ENCODE measurements around the gene CSMD2.

CSMD2 gene

DNA sequence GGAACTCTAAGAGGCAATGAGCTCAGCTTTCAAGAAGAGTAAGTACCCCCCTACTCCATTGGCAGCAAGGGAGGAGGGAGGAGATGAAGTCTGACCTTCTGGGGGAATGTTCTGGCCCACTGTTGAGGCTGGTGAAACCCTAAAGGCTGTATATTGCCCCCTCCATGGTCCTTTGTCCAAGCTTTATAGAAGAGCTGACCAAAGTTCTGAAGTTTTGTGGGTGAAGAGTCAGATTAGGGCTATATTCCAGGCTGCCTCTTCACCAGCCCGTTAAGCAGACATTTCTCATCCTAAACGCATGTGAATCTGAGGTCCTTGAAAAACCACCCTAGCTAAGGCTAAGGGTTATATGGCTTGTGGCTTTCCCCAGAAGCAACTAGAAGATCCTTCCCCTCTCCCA is 13.0 kb upstream of the CSMD2 start:
- H3K4me1 ChIP-seq (ENCODE audit: control insufficient read depth in 1 of 2, insufficient read depth in 2 of 2, low read length in 2 of 2) = no peaks in the 10 kb centered on the region

DNA sequence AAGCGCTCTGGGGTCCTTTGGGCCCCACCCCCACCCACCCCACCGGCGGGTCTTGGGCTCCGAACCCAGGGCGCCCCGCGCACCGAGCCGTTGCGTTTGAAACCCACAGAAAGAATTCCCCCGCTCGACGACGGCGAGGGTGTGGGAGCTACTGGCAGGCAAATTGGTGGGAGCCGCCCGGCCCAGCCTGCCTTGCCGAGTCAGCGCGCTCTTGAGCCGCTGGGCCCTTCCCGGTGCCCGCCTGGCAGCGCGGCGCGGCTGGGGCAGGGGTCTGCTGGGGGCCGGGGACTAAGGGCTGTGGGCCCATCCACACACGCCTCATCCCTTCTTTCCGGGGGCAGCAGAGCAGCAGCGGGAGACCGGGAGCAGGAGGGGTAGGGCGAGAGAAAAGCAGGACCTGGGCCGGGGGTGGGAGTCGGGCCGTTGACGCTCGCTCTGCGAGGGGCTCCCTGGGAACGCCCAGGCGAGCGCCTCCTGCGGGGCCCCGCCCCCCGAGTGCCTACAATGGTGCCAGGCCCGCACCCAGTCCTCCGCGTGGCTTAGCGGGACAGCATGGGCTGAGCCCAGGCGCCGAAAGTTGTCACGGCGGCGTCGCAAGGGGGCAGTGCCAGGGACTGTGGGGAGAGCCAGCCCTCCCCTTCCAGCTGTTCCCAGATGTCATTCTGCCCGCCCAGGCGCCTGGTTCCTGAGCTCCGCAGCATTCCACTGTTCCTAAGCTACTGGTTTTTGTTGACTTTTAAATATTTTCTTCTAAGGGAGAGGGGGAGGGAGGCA is 12.0 kb upstream of the CSMD2 start, which contains the start of gene C1orf94:
Gene C1orf94, plus strand, starts transcription at position 78 of the 774 bp plus-strand sequence. CDS start 883 bp downstream, outside the sequence.
- H3K36me3 ChIP-seq (ENCODE audit: control insufficient read depth in 1 of 2, insufficient read depth in 2 of 2, low read length in 2 of 2) = no peaks in the 10 kb centered on the region
- no peak within 1 kb of the TSS for H3K9ac ChIP-seq (ENCODE audit: low read depth in 1 of 2, low read length in 2 of 2)
- no peaks in the 10 kb centered on the region for H3K4me1 ChIP-seq (ENCODE audit: control insufficient read depth in 1 of 2, insufficient read depth in 2 of 2, low read length in 2 of 2)
- H3K27ac ChIP-seq (ENCODE audit: low read depth, low read length) = no peak within 1 kb of the TSS
- no peaks in the 10 kb centered on the region for H3K9me3 ChIP-seq (ENCODE audit: control insufficient read depth in 1 of 2, low read length in 2 of 2)
- no peak within 1 kb of the TSS for H3K4me3 ChIP-seq (ENCODE audit: low read depth in 1 of 2, low read length in 2 of 2)
- peaks cover 6 to 22% of the 10 kb centered on the region in 2 donors for H3K27me3 ChIP-seq (ENCODE audit: control insufficient read depth in 1 of 2, insufficient read depth in 2 of 2, low read length in 2 of 2)

More for the DNA sequence above, 13.0 kb upstream of the CSMD2 start:
- H3K9me3 ChIP-seq (ENCODE audit: control insufficient read depth in 1 of 2, low read length in 2 of 2) = no peaks in the 10 kb centered on the region
- H3K4me3 ChIP-seq (ENCODE audit: low read depth in 1 of 2, low read length in 2 of 2) = no peak overlapping the region
- peaks cover 6 to 22% of the 10 kb centered on the region in 2 donors for H3K27me3 ChIP-seq (ENCODE audit: control insufficient read depth in 1 of 2, insufficient read depth in 2 of 2, low read length in 2 of 2)
- no peaks in the 10 kb centered on the region for H3K36me3 ChIP-seq (ENCODE audit: control insufficient read depth in 1 of 2, insufficient read depth in 2 of 2, low read length in 2 of 2)
- no peak overlapping the region for H3K27ac ChIP-seq (ENCODE audit: low read depth, low read length)
- H3K9ac ChIP-seq (ENCODE audit: low read depth in 1 of 2, low read length in 2 of 2) = no peak overlapping the region

DNA sequence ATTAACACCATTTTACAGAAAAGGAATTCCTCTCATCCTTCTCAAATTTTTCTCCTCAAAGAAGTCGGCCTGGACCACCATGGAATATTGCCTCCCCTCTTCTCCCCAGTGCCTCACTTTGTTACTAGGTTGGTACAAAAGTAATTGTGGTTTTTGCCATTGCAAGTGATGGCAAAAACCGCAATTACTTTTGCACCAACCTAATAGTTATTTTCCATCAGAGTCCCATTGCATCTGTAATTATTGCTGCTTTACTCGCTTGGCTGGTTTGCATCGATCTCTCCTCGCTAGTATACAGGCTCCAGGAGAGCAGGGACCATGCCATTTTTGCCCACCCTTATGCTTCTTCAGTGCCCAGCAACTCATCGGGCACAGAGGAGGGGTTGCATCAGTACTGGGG is 10.7 kb upstream of the CSMD2 start:
- Histone ChIP-seq H3K27me3 (ENCODE audit: control insufficient read depth in 1 of 2, insufficient read depth in 2 of 2, low read length in 2 of 2) (peaks cover 6 to 22% of the 10 kb centered on the region in 2 donors), H3K36me3 (ENCODE audit: control insufficient read depth in 1 of 2, insufficient read depth in 2 of 2, low read length in 2 of 2) (no peaks in the 10 kb centered on the region), H3K9ac (ENCODE audit: low read depth in 1 of 2, low read length in 2 of 2) (no peak overlapping the region), H3K4me1 (ENCODE audit: control insufficient read depth in 1 of 2, insufficient read depth in 2 of 2, low read length in 2 of 2) (no peaks in the 10 kb centered on the region), H3K27ac (ENCODE audit: low read depth, low read length) (no peak overlapping the region), H3K9me3 (ENCODE audit: control insufficient read depth in 1 of 2, low read length in 2 of 2) (no peaks in the 10 kb centered on the region), H3K4me3 (ENCODE audit: low read depth in 1 of 2, low read length in 2 of 2) (no peak overlapping the region)

DNA sequence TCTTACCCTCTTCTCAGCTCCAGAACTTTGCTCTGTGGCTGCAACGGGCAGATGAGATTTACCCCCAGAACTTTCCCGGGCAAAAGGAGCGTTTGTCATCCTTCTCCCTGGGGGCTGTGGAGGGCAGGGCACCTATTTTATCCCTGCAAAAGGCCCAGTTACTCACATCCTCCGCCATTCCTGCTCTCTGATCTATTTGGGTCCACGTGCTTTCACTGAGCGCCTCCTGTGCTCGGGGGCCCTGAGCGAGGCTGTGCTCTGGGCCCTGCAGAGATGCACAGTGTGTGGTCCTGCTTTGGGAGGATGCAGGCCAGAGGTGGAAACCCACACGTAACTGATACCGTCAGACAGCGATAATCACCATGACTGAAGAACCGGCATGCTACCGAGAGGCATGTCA is 2.4 kb upstream of the CSMD2 start:
- H3K9me3 ChIP-seq (ENCODE audit: control insufficient read depth in 1 of 2, low read length in 2 of 2) = no peaks in the 10 kb centered on the region
- peaks cover 48 to 49% of the 10 kb centered on the region in 2 donors for H3K27me3 ChIP-seq (ENCODE audit: control insufficient read depth in 1 of 2, insufficient read depth in 2 of 2, low read length in 2 of 2)
- no peak overlapping the region for H3K27ac ChIP-seq (ENCODE audit: low read depth, low read length)
- H3K4me1 ChIP-seq (ENCODE audit: control insufficient read depth in 1 of 2, insufficient read depth in 2 of 2, low read length in 2 of 2) = peaks cover 0 to 4% of the 10 kb centered on the region in 2 donors
- H3K4me3 ChIP-seq (ENCODE audit: low read depth in 1 of 2, low read length in 2 of 2) = no peak overlapping the region
- H3K9ac ChIP-seq (ENCODE audit: low read depth in 1 of 2, low read length in 2 of 2) = no peak overlapping the region
- H3K36me3 ChIP-seq (ENCODE audit: control insufficient read depth in 1 of 2, insufficient read depth in 2 of 2, low read length in 2 of 2) = no peaks in the 10 kb centered on the region

DNA sequence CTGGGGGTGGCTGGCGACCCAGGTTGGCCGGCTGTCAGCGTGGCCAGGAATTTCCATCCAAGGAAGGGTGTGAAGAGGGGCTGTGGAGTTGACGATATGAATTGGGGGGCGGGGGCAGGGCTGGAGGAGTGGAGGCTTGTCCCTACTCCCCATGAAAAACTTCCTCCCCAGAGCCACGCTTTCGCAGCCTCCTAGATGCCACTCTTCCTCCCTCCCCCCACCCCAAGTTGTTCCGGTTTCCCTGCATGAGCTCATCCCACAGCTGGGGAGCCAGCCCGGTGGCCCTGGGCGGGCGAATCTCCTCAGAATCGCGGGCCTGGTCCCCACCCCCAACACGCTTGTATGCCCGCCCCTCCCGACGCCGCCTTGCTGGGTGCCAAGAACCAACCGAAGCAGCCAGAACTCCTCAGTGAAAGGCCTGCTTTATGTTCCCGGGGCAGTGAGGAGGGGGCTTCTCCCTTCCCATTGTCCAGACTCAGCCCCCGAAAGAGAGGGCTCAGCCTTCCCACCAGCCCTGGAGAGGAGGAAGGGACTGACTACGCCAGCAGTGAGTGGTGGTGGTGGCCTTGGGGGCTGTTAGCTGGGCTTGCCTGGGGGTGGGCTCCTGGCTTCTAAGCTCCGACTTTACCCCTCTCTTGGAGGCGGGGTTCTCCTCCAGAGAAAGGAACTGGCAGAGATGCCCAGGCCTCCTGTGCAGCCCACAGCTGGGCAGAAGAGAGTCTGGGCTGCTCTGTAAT is 1.8 kb upstream of the CSMD2 start:
- H3K9me3 ChIP-seq (ENCODE audit: control insufficient read depth in 1 of 2, low read length in 2 of 2) = no peaks in the 10 kb centered on the region
- no peak overlapping the region for H3K27ac ChIP-seq (ENCODE audit: low read depth, low read length)
- H3K4me1 ChIP-seq (ENCODE audit: control insufficient read depth in 1 of 2, insufficient read depth in 2 of 2, low read length in 2 of 2) = peaks cover 0 to 4% of the 10 kb centered on the region in 2 donors
- H3K4me3 ChIP-seq (ENCODE audit: low read depth in 1 of 2, low read length in 2 of 2) = no peak overlapping the region
- H3K9ac ChIP-seq (ENCODE audit: low read depth in 1 of 2, low read length in 2 of 2) = no peak overlapping the region
- no peaks in the 10 kb centered on the region for H3K36me3 ChIP-seq (ENCODE audit: control insufficient read depth in 1 of 2, insufficient read depth in 2 of 2, low read length in 2 of 2)
- H3K27me3 ChIP-seq (ENCODE audit: control insufficient read depth in 1 of 2, insufficient read depth in 2 of 2, low read length in 2 of 2) = peaks cover 49 to 51% of the 10 kb centered on the region in 2 donors

DNA sequence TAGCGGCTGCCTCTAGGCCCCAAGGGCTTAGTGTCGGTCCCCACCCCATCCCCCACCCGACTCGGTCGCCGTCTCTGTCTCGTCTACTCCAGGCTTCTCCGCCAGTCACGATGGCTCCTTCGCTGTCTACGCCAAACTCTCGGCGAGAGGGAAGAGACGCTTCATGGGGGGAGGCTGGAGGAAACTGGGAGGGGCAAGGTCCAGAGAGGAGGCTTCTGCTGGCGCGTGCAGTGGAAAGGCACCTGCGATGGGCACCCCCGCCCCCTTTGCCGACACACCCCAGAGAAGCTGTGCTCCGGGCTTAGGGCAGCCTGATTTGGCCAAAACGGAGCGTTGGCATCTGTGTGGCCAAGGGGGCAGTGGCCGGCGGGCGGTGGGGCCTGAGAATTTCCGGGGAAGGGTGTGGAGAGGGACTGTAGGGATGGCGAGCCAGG is 1.2 kb upstream of the CSMD2 start:
- peaks cover 0 to 4% of the 10 kb centered on the region in 2 donors for H3K4me1 ChIP-seq (ENCODE audit: control insufficient read depth in 1 of 2, insufficient read depth in 2 of 2, low read length in 2 of 2)
- H3K9ac ChIP-seq (ENCODE audit: low read depth in 1 of 2, low read length in 2 of 2) = no peak overlapping the region
- no peaks in the 10 kb centered on the region for H3K9me3 ChIP-seq (ENCODE audit: control insufficient read depth in 1 of 2, low read length in 2 of 2)
- peaks cover 49 to 57% of the 10 kb centered on the region in 2 donors for H3K27me3 ChIP-seq (ENCODE audit: control insufficient read depth in 1 of 2, insufficient read depth in 2 of 2, low read length in 2 of 2)
- no peak overlapping the region for H3K4me3 ChIP-seq (ENCODE audit: low read depth in 1 of 2, low read length in 2 of 2)
- H3K27ac ChIP-seq (ENCODE audit: low read depth, low read length) = no peak overlapping the region
- H3K36me3 ChIP-seq (ENCODE audit: control insufficient read depth in 1 of 2, insufficient read depth in 2 of 2, low read length in 2 of 2) = no peaks in the 10 kb centered on the region

DNA sequence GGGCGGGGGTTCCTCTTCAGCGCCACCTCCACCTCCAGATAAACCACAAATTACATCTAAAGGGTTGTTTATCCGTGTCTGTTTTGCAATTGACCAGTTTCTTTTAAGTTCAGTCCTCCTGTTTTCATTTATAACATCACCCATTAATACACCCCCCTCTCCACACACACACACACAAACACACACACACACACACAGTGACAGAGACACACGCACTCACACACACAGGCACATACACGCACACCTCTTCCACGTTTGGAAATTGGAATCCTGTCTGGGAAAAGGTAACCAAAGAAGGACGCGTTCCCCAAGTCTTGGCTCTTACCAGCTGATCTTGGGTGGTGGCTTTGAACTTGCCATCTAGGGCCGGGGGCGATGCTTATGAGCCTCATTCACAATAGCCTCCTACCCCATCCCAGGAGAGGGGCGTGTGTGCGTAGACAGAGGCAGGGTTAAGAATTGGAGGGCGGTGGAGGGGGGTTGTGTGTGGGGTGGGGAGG is 442 bp upstream of the CSMD2 start:
- Histone ChIP-seq H3K27me3 (ENCODE audit: control insufficient read depth in 1 of 2, insufficient read depth in 2 of 2, low read length in 2 of 2) (peaks cover 49 to 61% of the 10 kb centered on the region in 2 donors), H3K4me1 (ENCODE audit: control insufficient read depth in 1 of 2, insufficient read depth in 2 of 2, low read length in 2 of 2) (peaks cover 0 to 4% of the 10 kb centered on the region in 2 donors), H3K4me3 (ENCODE audit: low read depth in 1 of 2, low read length in 2 of 2) (no peak overlapping the region), H3K27ac (ENCODE audit: low read depth, low read length) (no peak overlapping the region), H3K9ac (ENCODE audit: low read depth in 1 of 2, low read length in 2 of 2) (no peak overlapping the region), H3K36me3 (ENCODE audit: control insufficient read depth in 1 of 2, insufficient read depth in 2 of 2, low read length in 2 of 2) (no peaks in the 10 kb centered on the region), H3K9me3 (ENCODE audit: control insufficient read depth in 1 of 2, low read length in 2 of 2) (no peaks in the 10 kb centered on the region)

DNA sequence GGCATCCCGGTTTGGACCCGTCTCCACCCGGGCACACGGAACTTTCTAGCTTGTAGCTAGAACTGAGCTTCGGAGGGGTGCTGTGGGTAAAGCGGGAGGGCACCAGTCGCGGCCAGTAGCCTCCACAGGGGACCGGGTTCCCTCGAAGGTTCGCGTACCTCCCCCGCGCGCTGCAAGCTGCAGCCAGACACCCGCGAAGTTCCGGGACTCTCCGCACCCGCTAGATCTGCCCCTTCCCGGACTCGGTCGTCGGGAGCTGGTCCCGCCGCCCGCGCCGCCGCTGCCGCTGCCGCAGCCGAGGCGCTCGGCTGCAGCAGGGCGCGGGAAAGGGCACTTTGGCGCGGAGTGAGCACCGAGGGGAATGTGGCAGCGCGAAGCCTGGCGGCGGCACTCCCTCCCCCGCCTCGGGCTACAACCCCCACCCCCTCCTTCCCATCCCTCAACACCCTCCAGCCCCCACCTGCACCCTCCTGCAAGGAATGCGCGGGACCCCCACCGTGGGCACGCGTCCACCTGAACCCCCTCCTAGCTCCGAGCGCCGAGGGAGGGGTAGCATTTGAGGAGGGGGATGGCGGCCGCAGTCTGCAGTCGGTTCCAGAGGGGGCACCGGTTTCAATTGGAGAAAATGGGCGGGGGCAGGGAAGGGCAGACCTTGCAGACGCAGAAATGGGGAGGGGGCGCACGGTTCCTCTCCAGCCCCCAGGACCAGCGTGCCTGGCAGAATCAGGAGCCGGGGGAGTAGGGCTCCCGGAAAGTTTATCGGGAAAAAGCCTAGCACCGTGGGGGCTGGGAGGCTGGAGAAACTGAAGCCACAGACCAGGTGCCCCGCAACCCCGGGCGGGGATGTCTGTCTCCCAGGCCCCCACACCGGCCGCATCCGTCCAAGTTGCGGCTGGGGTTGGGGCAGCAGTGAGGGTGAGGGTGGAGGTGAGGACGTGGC is 968 bp downstream of the CSMD2 start:
- no peak overlapping the region for H3K9ac ChIP-seq (ENCODE audit: low read depth in 1 of 2, low read length in 2 of 2)
- peaks cover 45 to 60% of the 10 kb centered on the region in 2 donors for H3K27me3 ChIP-seq (ENCODE audit: control insufficient read depth in 1 of 2, insufficient read depth in 2 of 2, low read length in 2 of 2)
- no peaks in the 10 kb centered on the region for H3K36me3 ChIP-seq (ENCODE audit: control insufficient read depth in 1 of 2, insufficient read depth in 2 of 2, low read length in 2 of 2)

DNA sequence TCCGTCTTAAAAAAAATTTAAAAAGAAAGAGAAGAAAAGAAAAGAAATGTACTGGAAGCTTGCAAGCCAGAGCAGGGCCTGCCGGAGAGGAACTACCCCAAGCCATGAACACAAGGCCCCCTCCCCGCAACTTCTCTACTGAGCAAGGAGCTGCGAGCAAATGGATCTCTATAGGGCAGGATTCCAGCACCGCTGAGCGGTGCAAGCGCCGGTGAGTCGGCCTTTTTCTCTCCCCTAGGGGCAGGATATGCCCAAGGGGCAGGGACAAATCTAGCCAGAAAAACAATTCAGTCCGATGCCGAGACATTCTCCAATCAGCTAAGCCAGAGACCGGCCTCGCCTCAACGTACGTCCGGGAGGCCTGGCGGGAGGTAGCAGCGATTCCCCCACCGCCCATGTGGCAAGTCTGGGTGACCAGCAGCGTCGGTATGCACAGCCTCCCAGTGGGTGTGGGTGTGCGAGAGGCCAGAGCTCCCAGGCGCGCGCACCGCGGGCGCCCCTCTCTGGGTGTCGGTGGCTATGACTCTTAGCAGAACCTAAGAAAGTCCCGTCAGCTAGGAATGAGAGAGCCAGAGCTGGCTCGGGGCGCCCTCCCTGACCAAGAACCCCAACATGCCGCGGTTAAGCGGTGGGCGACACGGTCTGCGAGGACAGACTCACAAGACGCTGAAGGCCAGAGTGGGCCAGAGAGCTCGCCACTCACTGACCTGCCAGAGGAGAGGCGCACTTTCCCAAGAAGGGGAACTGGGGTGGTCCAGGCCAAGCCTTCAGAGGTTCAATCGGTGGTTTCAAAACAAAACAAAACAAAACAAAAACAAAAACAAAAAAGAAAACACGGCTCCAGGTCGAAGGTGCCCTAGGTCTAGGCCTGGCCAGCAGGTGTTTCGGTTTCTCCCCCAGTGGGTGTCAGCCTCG is 1.9 kb downstream of the CSMD2 start:
- H3K27me3 ChIP-seq (ENCODE audit: control insufficient read depth in 1 of 2, insufficient read depth in 2 of 2, low read length in 2 of 2) = peaks cover 45 to 50% of the 10 kb centered on the region in 2 donors
- H3K4me3 ChIP-seq (ENCODE audit: low read depth in 1 of 2, low read length in 2 of 2) = peak overlapping the region; percentile 50 to 56
- no peaks in the 10 kb centered on the region for H3K36me3 ChIP-seq (ENCODE audit: control insufficient read depth in 1 of 2, insufficient read depth in 2 of 2, low read length in 2 of 2)
- peaks cover 0 to 4% of the 10 kb centered on the region in 2 donors for H3K4me1 ChIP-seq (ENCODE audit: control insufficient read depth in 1 of 2, insufficient read depth in 2 of 2, low read length in 2 of 2)
- H3K9ac ChIP-seq (ENCODE audit: low read depth in 1 of 2, low read length in 2 of 2) = no peak overlapping the region
- H3K27ac ChIP-seq (ENCODE audit: low read depth, low read length) = no peak overlapping the region
- no peaks in the 10 kb centered on the region for H3K9me3 ChIP-seq (ENCODE audit: control insufficient read depth in 1 of 2, low read length in 2 of 2)

More for the DNA sequence above, 968 bp downstream of the CSMD2 start:
- Histone ChIP-seq H3K27ac (ENCODE audit: low read depth, low read length) (no peak overlapping the region), H3K9me3 (ENCODE audit: control insufficient read depth in 1 of 2, low read length in 2 of 2) (no peaks in the 10 kb centered on the region), H3K4me1 (ENCODE audit: control insufficient read depth in 1 of 2, insufficient read depth in 2 of 2, low read length in 2 of 2) (peaks cover 0 to 4% of the 10 kb centered on the region in 2 donors), H3K4me3 (ENCODE audit: low read depth in 1 of 2, low read length in 2 of 2) (peak overlapping the region; percentile 50 to 56)

Measured in duodenal mucosa (tissue), 2 donors.